ENCODE data around the gene RIMS3.
"Not testable (repeated sequence)": the region's sequence is repeated elsewhere in the genome, so short reads cannot be mapped to it uniquely, and the experiment has no call there.

RIMS3 gene
- total RNA-seq, result 1.9 to 41.5 (median 10.7) reads per million in 17 experiments

GRCh38 chr1:40665335-40666171, at the start of gene RIMS3:
Gene RIMS3 (minus strand): TSS chr1:40665682. CDS start chr1:40641925, 23,757 bp downstream.
- peak; percentile 83 to 95 (median 92) for DNase-seq

GRCh38 chr1:40712997-40713396, 47.5 kb upstream of the RIMS3 start:
- peak; percentile 61 to 88 (median 78) for DNase-seq

DNA sequence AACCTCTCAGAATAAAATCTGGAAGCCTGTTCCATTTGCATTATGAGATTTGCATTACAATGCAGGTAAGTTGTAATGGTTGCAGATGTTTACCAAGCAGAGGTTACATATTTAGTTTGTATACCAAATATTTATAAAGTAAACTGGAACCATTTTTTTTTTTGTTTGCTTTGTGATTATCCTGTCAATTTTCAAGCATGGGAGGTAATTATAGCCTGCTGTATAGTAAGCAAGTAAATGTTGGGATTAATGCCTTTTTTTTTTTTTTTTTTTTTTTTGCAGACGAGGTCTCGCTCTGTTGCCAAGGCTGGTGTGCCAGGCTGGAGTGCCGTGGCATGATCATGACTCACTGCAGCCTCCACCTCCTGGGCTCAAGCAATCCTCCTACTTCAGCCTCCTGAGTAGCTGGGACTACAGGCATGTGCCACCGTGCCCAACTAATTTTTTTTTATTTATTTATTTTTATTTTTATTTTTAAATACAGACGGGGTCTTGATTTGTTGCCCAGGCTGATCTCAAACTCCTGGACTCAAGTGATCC, 47.0 kb upstream of the RIMS3 start:
- DNase-seq, result peak in 2 of 4 experiments; percentile 33 to 34

DNA sequence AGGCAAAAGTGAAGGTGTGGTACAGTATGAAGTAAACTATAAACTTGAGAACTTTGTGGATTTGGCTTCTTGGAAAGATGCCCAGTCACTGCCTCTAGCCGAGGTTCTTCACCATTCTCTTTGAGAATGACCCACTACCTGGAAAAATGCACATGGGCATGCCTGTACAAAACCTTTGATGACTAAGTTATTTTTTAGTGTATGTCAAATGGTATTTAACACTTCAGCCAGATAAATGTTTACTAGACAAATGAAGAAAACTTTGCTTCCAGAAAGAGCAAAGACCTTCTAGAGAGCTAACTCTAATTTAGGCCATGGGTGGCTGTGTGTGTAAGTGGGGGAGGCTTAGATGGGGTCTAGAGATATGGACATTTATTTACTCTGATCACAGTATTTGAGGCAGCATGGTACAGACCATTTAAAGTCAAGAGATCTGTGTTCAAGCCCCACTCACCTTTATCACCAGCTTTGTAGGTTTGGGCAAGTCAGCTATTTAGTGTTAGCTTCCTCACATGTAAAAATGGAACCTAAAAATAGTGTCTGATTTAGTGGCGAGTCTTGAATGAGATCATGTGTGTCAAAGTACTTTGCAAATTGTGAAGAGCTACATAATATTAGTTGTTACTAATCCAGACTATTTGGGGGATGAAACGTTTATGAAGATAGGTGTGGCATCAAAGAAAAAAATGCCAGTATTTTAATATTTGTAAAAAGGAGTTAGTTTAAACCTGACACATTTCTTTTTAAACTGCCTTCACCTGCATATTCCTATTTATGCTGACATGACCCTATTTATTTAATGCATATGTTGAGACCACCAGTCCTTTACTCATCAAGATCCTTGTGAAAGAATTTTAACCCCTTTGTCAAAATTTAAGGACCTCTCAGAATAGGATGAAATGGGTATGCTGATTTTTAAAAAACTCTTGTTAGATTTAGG, 46.3 kb upstream of the RIMS3 start:
- peak in 2 of 4 experiments; percentile 67 to 69 for DNase-seq

DNA sequence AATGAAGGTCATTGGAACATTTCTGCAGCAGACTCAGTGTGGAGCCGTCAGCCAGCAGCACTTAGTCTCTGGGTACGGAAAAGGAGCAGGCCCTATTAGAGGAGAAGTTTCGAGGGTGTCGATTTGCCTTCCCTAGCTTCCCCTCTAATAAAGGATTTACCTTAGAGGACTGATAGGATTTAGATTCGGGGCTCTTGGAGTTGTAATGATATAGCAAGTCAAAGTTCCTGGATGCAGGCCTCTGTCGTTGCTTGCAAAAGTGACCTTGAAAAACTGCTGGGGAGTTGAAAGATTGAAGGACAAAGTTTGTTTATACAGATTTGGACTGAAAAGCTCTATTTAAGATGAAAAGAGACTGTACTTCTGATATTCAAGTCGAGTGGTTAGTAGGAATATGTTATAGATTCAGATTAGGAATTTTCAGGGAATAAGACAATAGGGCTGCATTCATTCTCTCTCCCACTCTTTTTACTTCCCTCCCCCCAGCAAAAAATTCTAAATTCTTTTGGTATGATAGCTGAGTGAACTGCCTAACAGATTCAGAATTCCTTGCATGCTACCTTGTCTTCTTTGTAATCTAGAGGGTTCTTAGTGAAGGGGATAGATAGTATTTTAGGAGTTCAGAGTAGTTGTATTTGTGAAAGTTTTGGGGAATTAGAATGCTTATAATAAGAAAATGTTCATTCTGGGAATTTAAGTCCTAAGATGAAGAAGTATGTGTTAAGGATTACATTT, 45.3 kb upstream of the RIMS3 start:
- DNase-seq, result no peak

DNA sequence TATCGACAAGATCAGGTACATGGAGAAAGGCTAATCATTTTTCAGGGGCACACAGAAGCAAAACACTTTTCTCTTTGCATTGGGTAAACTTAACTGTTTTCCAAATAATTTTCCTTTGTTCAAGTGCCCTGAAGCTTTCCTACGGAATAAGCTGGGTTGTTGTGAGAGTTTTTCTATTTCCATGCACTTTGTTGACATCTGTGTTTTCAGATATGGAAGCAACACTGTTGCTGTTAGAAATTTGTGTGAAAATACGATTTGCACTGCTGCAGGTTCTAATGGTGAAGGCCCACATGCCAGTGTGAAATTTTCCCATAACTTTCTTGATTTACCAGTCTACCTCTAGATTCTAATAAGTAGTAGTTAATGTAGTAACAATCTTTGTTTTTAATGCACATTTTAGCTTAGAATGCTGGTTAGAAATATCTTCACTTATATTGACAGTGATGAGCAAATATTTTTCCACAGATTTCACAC, 44.4 kb upstream of the RIMS3 start:
- DNase-seq, result no peak

GRCh38 chr1:40709100-40709801, 43.8 kb upstream of the RIMS3 start:
- DNase-seq, result peak; percentile 64 to 88 (median 76)

GRCh38 chr1:40708750-40709099, 43.2 kb upstream of the RIMS3 start:
- no peak for DNase-seq

GRCh38 chr1:40706626-40707025, 41.1 kb upstream of the RIMS3 start:
- DNase-seq, result no peak

DNA sequence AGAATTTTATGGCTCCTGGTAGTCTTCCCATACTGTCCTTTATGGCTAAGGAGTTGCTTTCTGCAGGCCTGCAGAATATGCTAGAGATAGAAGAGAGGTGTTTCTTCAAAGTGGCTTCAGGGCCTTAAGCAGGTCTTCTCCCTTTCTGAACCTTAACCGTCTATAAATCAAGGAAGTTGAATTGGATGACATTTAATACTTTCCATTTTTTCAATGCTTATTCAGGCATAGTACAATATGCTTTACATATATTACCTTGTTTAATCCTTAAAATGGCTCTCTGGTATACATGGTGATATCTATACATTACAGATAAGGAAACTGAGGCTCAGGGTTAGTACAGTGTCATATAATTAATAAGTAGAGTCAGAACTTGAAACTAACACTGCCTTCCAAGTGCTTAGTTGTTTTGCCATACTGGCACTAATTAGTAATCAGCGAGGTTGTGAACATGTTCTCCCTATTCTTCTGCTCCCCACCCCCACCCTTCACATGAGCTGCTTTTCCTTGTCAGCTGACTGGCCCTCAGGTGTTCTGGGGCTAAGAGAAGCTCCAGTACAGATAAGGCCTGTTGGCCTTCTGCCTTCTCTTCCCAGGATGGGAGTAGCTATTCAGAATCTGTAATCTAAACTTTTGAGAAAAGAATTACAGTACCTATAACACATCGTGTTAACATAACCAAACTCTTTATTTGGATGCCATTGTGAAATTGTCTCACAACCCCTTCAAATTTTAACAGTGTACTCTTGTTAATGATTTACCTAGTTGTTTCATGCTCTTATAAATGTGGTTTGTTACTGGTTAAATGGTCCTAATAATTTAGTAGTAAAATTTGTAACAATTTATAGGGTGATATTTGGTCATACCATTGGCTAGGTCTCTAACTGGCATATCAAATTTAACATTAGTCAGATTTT, 39.6 kb upstream of the RIMS3 start:
- DNase-seq, result no peak

GRCh38 chr1:40703316-40703715, 37.8 kb upstream of the RIMS3 start:
- peak in 3 of 4 experiments; percentile 32 to 59 (median 54) for DNase-seq

DNA sequence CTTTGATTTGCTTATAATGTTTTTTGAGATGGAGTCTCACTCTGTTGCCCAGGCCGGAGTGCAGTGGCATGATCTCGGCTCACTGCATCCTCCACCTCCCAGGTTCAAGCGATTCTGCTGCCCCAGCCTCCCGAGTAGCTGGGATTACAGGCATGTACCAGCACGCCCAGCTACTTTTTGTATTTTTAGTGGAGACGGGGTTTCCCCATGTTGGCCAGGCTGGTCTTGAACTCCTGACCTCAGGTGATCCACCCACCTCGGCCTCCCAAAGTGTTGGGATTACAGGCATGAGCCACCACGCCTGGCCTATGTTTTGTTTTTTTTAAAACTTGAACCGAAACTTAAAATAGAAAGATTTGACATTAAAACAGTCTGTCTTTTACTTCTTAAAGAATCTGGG, 37.3 kb upstream of the RIMS3 start:
- DNase-seq, result not testable (repeated sequence)

DNA sequence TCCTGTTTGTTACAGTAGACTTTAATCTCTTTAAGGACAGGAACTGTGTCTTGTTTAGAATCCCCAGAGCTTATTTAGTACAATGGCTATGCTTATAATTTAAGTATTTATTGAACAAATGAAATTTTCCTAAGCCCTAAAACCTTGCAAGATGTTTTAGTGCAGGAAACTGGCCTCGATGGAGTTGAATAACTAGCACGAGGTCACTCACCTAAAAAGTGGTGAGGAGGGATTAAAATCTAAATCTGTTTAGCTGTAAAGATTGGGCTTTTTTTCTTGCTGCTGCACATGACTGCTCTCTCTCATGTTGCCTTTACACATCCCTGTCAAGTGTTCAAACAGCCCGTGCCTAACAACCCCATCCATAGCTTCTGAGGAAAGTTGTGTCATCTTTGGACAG, 36.2 kb upstream of the RIMS3 start:
- DNase-seq, result no peak

- no peak for DNase-seq
These were observed 34.3 kb upstream of the RIMS3 start for GRCh38 chr1:40699787-40700186.

GRCh38 chr1:40697436-40697835, 32.0 kb upstream of the RIMS3 start:
- no peak for DNase-seq

DNA sequence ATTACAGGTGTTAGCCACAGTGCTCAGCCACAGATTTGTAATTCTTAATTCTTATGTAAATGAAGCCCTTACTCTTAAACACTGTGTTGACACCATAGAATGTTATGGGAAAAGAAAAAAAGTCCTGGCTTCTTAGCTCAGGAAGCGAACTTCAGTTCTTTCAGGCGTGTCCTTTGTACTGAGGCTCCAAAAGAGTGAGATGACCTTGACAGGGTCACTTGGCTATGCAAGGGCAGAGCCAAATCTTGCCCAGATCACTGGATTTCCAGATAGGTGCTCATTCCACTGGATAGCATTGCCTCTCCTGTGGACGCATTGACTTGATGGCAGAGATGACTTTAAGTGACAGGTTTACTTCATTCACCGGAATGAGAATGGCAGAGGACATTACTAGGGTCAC, 30.8 kb upstream of the RIMS3 start:
- DNase-seq, result no peak

- no peak for DNase-seq
These were observed 28.9 kb upstream of the RIMS3 start for GRCh38 chr1:40694353-40694874.

GRCh38 chr1:40693425-40693824, 27.9 kb upstream of the RIMS3 start:
- DNase-seq, result no peak

GRCh38 chr1:40692429-40692895, 27.0 kb upstream of the RIMS3 start:
- DNase-seq, result peak in 2 of 4 experiments; percentile 16 to 51

Data from suppressor macrophage (primary cell).